BE2C (cell line): Measurements from ENCODE around the gene KRTAP9-1. TPM values are rescaled to one million over a fixed set of nuclear protein-coding genes. Genes with fewer than 3 reads are reported as not detected.
"Not testable (repeated sequence)": the region's sequence is repeated elsewhere in the genome, so short reads cannot be mapped to it uniquely, and the experiment has no call there.

ENCODE experiments used
- DNase-seq: peaks from one replicate; pipeline ENCODE4 v3.0.0-alpha.2; 2020
- H3K27me3 ChIP-seq: fragments of 250-450 bp; sonication (Bioruptor Pico); 2 replicates; pipeline ENCODE4 v1.5.1; 2020; ENCODE audit warnings: mild to moderate bottlenecking
- H3K36me3 ChIP-seq: fragments of 250-450 bp; sonication (Bioruptor Pico); 2 replicates; pipeline ENCODE4 v1.5.1; 2020; ENCODE audit warnings: mild to moderate bottlenecking
- H3K4me1 ChIP-seq: fragments of 250-450 bp; sonication (Bioruptor Pico); 2 replicates; pipeline ENCODE4 v1.5.1; 2020
- H3K4me3 ChIP-seq: 2 replicates; pipeline ENCODE4 v1.5.1; 2011; ENCODE audit warnings: low read depth, low read length
- H3K9me3 ChIP-seq: fragments of 250-450 bp; sonication (Bioruptor Pico); 2 replicates; pipeline ENCODE4 v1.5.1; 2020
- polyA plus RNA-seq: library from polyadenylated mRNA; unstranded; fragments of >200 nt; gene quantifications from one replicate; pipeline ENCODE4 v1.2.1, GENCODE V29; 2012; ENCODE audit warnings: low read depth, missing spikeins; ENCODE audit not compliant: insufficient read length, insufficient read depth
- TF ChIP-seq, protein P1 (sequence below): IDR thresholded peaks from 2 replicates; pipeline ENCODE4 v1.5.1; 2012; ENCODE audit warnings: mild to moderate bottlenecking, low read depth, low read length

The KRTAP9-1 gene, protein sequence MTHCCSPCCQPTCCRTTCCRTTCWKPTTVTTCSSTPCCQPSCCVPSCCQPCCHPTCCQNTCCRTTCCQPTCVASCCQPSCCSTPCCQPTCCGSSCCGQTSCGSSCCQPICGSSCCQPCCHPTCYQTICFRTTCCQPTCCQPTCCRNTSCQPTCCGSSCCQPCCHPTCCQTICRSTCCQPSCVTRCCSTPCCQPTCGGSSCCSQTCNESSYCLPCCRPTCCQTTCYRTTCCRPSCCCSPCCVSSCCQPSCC
- polyA plus RNA-seq, result not detected

DNA sequence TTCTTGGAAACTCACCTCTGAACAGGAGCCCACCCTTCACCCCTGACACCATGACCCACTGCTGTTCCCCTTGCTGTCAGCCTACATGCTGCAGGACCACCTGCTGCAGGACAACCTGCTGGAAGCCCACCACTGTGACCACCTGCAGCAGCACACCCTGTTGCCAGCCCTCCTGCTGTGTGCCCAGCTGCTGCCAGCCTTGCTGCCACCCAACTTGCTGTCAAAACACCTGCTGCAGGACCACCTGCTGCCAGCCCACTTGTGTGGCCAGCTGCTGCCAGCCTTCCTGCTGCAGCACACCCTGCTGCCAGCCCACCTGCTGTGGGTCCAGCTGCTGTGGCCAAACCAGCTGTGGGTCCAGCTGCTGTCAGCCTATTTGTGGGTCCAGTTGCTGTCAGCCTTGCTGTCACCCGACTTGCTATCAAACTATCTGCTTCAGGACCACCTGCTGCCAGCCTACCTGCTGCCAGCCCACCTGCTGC is at the start of gene KRTAP9-1:
Gene KRTAP9-1 (plus strand): TSS at position 51 of the 482 bp plus-strand sequence. CDS start 0 bp downstream, at position 51.
- not testable (repeated sequence) for H3K4me3 ChIP-seq, H3K9me3 ChIP-seq, DNase-seq

DNA sequence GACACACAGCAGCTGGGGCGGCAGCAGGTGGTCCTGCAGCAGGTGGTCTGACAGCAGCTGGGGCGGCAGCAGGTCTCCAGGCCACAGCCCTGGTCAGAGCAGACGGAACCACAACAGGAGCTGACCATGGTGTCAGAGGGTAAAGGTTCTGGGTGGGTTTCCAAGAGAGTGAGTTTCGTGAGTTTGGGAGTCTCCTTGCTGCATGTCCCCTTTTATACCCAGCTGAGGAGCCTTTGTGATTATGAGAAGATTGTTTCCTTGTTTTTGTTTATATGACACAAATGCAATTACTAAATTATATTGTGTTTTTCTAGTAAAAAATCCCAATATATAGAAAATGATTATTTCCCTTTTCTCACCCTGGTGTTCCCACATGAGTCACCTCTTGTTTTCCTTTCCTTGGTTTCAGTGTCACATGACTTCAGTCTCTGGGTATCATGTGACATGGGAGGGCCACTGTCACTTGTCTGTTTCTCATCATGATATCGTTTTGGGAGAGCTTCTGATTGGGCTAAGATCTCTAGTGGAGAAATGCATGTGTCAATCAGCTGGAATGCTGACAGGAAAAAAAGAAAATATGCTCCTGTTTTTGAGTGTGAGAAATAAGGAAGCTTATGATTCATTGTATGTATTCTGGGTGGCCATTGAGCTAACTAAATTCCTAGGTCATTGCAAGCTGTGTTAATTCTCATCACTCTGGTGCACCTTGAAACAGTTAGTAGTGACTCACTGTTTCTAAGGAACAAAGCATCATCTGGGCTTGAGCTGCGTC is 49.1 kb upstream of the KRTAP9-1 start, which contains the start of gene KRTAP4-6:
Gene KRTAP4-6 (minus strand): TSS at position 185 of the 772 bp plus-strand sequence. CDS start 57 bp downstream, at position 128.
- H3K36me3 ChIP-seq, result no peaks in the 10 kb centered on the region
- H3K27me3 ChIP-seq, result peaks cover 3% of the 10 kb centered on the region; the same call in 1 of the 2 replicates
- H3K4me3 ChIP-seq, result no peak within 1 kb of the TSS
- H3K4me1 ChIP-seq, result no peaks in the 10 kb centered on the region
- no peak for DNase-seq
- TF ChIP-seq, protein P1, sequence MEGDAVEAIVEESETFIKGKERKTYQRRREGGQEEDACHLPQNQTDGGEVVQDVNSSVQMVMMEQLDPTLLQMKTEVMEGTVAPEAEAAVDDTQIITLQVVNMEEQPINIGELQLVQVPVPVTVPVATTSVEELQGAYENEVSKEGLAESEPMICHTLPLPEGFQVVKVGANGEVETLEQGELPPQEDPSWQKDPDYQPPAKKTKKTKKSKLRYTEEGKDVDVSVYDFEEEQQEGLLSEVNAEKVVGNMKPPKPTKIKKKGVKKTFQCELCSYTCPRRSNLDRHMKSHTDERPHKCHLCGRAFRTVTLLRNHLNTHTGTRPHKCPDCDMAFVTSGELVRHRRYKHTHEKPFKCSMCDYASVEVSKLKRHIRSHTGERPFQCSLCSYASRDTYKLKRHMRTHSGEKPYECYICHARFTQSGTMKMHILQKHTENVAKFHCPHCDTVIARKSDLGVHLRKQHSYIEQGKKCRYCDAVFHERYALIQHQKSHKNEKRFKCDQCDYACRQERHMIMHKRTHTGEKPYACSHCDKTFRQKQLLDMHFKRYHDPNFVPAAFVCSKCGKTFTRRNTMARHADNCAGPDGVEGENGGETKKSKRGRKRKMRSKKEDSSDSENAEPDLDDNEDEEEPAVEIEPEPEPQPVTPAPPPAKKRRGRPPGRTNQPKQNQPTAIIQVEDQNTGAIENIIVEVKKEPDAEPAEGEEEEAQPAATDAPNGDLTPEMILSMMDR, result no peak
- no peaks in the 10 kb centered on the region for H3K9me3 ChIP-seq

More for the DNA sequence above, at the start of gene KRTAP9-1:
- peaks cover 18% of the 10 kb centered on the region for H3K27me3 ChIP-seq
- H3K4me1 ChIP-seq, H3K36me3 ChIP-seq: not testable (repeated sequence)

DNA sequence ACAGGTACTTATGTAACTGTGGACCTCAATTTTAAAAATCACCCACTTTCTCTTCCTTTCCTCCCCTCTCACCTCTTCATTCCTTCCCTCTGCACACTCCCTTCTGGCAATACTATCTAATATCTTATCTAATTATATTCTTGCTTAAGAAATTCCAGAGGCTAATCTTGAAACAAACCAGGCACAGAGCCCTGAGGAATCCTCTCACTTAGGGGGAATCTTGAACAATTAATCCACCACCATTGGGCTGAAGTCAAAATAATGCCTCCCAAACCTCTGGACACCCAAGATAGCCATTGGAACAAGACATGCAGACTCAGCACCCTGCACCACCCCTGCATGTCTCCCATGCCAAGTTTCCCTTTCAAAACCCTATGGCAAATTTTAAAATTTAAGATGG is 48.3 kb upstream of the KRTAP9-1 start:
- Histone ChIP-seq H3K27me3 (peaks cover 3% of the 10 kb centered on the region; the same call in 1 of the 2 replicates), H3K36me3 (no peaks in the 10 kb centered on the region), H3K9me3 (no peaks in the 10 kb centered on the region), H3K4me3 (no peak overlapping the region), H3K4me1 (no peaks in the 10 kb centered on the region)
- DNase-seq, result no peak
- TF ChIP-seq, protein P1, result no peak

DNA sequence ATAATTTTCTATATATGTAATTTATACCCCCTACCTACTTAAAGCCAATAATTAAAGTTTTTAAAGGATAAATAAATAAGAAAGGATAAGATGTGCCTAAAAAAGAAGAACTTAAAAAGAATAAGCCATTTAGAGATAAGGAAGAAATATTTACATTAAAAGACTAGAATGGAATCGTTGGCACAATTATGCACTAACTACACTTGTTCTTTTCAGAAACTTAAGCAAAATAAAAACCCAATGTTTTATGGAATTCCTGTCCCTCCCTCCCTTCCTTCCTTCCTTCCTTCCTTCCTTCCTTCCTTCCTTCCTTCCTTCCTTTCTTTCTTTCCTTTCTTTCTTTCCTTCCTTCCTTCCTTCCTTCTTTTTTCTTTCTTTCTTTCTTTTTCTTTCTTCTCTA is 44.8 kb upstream of the KRTAP9-1 start:
- H3K4me3 ChIP-seq, result no peak overlapping the region
- no peak for DNase-seq
- peaks cover 2% of the 10 kb centered on the region; the same call in 1 of the 2 replicates for H3K27me3 ChIP-seq
- no peaks in the 10 kb centered on the region for H3K9me3 ChIP-seq
- H3K36me3 ChIP-seq, result no peaks in the 10 kb centered on the region
- no peaks in the 10 kb centered on the region for H3K4me1 ChIP-seq
- TF ChIP-seq, protein P1, result no peak

DNA sequence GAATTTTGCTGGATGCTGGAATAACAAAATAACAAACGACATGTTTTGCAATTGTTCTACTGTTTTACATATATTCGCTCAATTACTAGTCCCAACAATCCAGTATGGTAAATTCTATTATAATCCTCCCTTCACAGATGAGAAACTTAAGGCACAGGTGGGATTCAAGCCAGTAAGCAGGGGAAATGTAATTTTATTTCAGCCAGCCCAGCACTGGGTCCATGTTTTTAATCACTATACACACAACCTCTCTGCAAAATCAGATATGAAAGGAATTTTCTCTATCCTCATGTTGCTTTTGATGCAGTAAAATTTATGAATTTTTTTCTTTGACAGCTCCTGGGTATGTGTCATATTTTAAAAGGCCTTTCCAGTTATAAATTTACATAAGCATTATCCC is 44.4 kb upstream of the KRTAP9-1 start:
- H3K4me3 ChIP-seq, result no peak overlapping the region
- TF ChIP-seq, protein P1, result no peak
- no peaks in the 10 kb centered on the region for H3K4me1 ChIP-seq
- H3K9me3 ChIP-seq, result no peaks in the 10 kb centered on the region
- H3K36me3 ChIP-seq, result no peaks in the 10 kb centered on the region
- DNase-seq, result no peak
- peaks cover 4% of the 10 kb centered on the region; the same call in 1 of the 2 replicates for H3K27me3 ChIP-seq

DNA sequence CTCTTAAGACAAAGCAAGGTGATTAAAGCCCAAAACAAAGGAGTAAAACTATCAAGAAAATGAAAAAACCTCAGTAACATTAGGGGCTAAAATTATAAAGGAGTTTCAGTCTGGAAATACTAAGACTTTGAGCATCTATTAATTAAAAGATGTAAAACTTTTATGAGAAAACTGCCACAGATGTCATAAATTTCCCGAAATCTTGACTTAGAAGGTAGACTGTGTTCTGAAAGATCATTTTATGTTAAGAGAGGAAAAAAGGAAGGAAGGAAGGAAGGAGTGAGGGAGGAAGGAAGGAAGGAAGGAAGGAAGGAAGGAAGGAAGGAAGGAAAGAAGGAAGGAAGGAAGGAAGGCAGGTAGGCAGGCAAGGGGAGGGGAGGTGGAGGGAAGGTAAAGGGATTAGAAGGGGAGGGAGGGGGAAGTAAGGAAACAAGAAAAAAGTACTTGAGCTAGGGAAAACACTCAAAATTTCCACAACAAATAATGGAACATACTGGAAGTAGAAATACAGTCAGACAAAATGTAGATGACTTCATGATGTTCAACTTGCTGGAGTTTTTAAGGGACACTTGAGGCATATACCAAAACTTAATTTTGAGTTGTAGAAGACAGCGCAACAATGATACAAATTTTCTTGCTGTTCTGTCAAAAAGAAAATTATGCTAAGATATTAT is 42.0 kb upstream of the KRTAP9-1 start:
- Histone ChIP-seq H3K4me3 (no peak overlapping the region), H3K27me3 (peaks cover 21% of the 10 kb centered on the region; the same call in 1 of the 2 replicates), H3K4me1 (no peaks in the 10 kb centered on the region), H3K36me3 (no peaks in the 10 kb centered on the region), H3K9me3 (no peaks in the 10 kb centered on the region)
- TF ChIP-seq, protein P1, result no peak
- DNase-seq, result no peak

DNA sequence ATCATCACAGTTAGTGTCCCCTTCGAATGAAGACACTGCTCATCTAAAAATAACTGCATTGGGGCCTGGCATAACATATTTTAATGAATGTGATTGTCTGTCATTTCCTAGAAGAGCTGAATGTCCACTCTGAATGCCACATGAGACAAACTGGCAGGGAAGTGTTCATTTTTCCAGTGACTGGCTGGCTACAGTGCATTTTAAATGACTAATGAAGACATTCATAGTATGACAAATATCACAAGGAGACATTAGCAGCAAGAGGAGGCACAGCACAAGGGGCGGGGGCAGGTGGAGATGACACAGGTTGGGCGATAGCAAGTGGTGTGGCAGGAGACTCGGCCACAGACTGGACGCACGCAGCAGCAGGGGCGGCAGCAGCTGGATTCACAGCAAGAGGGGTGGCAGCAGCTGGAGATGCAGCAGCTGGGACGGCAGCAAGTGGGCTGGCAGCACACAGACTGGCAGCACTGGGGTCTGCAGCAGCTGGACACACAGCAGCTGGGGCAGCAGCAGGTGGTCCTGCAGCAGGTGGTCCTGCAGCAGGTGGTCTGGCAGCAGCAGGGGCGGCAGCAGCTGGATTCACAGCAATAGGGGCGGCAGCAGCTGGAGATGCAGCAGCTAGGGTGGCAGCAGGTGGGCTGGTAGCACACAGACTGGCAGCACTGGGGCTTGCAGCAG is 40.6 kb upstream of the KRTAP9-1 start:
- not testable (repeated sequence) for H3K9me3 ChIP-seq
- DNase-seq, result peak; percentile 3

More for the DNA sequence above, 40.6 kb upstream of the KRTAP9-1 start:
- not testable (repeated sequence) for H3K4me3 ChIP-seq, H3K4me1 ChIP-seq, H3K36me3 ChIP-seq
- peaks cover 24% of the 10 kb centered on the region; the same call in 1 of the 2 replicates for H3K27me3 ChIP-seq
